Activated gamma-delta T cell treated with anti-CD3 and anti-CD28 coated beads, Interleukin-2, amount 50 U/mL, for 16 hours (primary cell): ENCODE data around the gene CAMP.

ENCODE experiments used
- DNase-seq: peaks from one replicate; pipeline ENCODE4 v3.0.0-alpha.2; 2020; ENCODE audit warnings: low read depth

CAMP gene

DNA sequence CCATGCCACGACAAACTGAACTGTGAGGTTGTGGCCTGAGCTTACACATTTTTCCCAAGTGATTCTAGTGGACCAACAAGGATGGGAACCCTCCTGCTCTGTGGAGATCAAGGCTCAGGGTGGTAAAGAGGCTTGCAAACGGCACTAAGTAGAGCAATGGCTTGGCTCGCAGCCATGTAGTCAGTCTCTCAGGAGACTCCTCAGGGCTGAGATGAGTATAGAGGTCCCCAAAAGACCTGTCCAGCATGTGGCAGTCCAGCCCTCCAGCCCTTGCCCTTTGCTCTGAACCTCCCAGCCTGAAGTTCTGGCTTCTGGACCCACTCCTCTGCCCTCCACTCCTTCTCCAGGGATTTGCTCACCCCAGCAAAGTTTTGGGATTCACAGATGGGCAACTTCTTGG is 8.3 kb upstream of the CAMP start:
- no peak for DNase-seq

DNA sequence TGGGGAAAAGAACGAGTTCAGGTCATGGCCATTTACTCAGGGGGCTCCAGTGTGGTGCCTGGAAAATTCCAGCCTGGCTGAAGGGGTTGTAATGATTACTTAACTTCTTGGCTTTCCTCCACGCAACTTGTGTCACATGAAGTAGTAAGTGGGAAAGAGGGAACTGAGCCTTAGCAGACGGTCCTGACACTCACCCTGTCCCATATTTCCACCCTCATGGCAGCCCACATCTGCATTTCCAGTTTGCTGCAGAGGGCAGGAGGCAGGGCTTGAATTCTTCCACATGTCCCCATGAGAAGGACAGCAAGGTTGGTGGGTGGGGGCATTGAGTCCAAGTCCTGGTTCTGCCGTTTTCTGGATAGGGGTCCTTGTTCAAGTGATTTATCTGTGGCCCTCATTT is 7.8 kb upstream of the CAMP start:
- DNase-seq: no peak

DNA sequence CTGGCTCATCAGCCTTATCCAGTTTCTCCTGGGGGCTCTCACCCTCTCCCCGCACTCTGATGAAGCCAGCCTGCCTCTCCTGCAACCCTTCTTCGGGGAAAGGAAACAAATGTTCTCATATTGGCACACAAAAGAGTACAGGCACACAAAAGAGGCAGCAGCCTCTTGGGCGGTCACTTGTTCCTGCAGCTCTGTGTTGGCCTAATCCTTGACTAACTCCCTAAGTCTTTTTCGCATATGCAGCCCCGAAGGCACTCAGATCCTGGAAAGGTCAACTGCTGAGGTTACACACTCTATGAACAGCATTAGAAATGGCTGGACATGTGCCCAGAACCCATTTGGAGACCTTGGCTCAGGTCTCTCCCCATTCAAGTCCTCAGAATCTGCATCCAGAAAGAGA is 7.4 kb upstream of the CAMP start:
- DNase-seq: no peak

DNA sequence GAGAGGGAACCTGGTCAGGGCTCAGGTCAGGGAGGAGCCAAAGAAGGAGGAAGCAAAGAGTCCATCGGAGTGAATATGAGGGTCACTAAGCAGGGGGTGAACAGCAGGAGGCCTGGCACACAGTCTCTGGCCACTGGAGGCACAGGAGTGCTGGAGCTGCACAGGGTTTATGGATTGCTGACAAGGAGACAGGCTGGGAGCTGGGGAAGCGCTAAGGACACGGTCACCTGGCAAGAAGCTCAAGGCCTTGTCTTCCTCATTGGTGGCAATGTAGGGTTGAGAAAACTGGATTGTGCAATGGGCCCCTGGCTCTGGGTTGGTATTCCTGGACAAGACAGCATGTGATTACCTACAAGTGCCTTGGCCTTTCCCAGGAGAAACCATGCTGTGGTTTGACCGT is 5.8 kb upstream of the CAMP start:
- DNase-seq: no peak

DNA sequence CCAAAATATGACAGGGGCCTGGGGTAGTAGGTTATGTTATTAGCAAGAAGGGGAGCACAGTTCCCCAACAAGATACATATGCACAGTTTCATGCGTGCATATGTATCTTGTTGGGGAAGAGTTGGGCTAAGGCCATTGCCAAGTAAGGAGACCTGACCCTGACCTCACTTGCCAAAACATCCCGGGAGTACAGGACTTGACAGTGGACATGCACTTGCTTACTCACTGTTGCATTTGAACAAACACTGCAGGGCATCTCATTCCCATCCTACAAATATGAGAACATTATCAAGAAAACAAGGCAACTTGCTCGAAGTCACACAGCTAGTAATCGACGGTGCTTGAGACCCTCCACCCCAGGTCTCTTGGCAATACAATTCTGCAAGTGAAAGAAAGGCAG is 4.8 kb upstream of the CAMP start:
- no peak for DNase-seq

DNA sequence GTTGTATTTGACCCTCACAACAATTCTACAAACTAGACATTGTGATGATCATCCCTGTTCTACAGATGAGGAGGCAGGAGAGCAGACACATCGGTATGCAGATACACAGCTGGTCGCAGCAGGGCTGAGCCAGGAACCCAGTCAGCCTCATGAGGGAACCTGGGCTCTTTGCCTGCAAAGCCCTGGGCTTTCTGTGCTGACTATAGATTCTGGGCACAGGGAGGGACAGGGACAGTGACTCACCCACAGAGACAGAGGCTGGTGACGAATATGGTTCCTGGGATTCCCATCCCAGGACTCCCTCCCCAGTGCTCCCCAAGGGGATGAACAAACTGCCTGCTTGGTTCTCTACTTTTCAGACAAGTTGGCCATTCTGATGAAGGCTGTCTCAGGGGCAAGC is 3.8 kb upstream of the CAMP start:
- DNase-seq: no peak

DNA sequence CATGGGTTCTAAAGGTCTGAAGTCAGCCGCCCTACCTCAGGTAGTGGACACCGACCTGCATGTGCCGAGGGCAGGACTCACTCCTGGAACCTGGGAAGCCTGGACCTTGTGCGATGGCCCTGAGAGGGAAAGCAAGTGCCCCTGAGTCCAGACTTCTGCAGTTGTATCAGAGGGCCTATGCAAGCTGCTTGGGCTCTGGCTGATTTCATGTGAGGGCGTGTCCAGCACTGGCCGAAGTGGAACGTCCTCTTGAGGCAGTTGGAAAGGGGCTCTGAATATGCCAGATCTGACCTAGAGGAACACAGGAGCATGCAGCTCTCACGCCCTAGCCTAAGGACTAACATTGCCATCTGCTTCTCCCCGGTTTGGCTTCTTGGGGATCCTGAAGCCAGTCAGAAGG is 2.5 kb upstream of the CAMP start:
- no peak for DNase-seq

DNA sequence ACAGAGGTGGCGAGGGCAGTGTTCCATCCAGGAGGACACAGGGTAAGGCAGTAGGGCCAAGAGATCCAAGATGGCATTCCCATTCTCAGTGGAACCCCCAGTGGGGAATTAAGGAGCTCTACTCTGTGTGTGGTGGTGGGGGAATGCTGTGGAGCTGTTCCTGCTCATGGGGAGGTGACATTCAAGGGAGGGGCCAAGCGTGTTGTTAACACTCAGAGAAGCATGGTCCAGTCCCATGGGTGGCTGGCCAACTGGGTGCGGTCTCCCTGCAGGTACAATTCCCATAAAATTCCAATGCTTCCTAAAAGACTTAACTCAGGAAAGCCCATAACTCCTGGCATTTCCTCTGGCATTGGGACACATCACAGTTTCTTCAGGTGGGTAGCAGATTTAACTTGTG is 2.3 kb downstream of the CAMP start:
- DNase-seq: no peak

DNA sequence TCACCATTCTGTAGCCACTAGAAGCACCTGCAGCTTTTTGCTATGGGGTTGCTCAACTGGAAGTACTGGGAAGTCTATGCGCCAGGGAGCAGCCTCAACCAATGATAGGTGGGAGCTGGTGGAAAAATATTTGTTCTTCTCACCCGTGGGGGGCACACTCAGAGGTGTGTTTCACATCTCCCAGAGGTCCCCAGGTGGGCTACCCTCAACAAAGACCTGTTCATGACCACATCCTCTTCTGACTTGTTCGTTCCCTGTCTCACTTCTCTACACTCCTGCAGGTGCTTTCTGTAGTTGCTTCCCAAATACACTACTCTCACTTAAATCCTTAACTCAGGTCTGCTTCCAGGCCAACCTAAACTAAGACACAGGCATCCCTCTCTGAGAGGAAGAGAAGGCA is 3.6 kb downstream of the CAMP start:
- DNase-seq: no peak

DNA sequence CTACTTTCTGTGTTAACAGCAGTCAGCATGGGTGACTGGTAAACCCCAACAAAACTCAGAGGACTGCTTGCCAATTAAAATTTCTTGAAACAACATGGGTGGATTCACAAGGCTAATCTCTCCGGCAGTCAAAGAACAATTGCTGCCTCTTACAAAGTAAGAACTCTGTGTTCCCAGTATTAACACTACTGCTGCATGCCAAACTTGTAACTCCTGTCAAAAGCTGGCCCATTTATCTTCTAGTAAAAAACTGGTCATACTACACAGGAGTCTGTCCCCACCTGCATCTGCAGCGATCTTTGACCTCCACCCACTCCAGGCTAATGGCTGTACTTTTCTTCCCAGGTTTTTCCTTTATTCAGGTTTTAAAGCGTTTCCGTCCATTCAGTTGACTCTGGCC is 8.9 kb downstream of the CAMP start:
- no peak for DNase-seq

DNA sequence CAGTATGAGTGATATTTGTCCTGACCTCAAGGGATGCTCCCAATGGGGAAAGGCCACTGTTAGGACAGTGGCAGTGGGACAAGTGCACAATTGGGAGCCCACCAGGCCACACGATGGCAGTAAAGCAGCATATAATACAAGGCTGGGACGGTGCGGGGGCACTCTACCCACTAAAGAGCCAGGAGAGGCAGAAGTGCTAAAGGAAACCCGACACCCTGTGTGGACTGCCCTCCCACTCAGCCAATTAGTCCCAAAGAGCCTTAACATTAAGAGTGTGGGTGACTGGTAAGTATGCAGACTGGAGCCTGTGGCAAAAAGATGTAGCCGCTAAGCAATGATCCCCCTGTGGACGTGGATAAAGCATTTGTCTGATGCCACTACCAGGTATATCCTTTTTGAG is 9.4 kb downstream of the CAMP start:
- peak; percentile 28 for DNase-seq

DNA sequence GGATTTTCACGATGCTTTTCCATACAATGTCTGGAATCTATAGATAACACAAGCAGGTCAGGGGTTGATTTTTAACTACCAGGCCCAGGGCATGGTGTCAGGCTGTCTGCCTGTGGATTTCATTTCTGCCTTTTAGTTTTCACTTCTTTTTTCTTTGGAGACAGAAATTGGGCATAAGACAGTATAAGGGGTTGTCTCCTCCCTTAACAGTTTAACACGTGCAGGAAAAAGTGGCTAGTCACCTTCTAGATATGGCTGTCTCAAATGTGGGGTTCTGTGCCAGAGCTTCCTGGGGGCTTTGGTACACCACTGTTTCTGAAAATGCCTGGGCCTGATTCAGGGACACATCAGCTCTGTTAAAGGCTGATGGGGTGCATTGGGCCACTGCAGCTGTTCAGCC is 10.2 kb downstream of the CAMP start:
- DNase-seq: no peak

DNA sequence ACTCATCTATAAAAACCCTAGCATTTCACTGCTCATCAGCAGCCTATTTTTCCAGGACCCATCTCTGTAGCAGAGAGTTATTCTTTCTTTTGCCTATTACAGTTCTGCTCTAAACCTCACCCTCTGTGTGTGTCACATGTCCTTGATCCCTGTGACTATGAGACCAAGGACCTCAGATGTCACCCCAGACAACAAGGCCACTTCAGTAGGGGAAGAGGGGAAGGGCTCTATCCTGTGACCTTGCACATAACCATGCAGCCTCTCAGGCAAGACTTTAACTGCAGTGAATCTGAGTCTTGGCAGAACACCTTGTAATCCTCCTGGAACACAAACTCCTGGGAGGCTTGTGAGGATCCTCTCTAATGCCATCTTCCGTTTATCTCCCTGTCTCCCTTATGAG is 13.2 kb downstream of the CAMP start:
- DNase-seq: no peak

DNA sequence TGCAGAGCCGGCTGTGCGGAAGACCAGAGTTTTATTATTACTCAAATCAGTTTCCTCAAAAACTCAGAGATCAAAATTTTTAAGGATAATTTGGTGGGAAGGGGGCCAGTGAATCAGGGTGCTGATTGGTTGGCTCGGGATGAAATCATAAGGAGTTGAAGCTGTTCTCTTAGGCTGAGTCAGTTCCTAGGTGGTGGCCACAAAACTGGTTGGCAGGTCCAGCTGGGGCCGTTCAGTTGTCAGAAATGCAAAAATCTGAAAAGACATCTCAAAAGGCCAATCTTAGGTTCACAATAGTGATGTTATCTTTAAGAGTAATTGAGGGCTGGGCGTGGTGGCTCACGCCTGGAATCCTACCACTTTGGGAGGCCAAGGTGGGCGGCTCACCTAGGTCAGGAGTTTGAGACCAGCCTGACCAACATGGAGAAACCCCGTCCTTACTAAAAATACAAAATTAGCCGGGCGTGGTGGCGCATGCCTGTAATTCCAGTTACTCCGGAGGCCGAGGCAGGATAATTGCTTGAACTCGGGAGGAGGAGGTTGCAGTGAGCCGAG is 15.3 kb downstream of the CAMP start:
- no peak for DNase-seq

DNA sequence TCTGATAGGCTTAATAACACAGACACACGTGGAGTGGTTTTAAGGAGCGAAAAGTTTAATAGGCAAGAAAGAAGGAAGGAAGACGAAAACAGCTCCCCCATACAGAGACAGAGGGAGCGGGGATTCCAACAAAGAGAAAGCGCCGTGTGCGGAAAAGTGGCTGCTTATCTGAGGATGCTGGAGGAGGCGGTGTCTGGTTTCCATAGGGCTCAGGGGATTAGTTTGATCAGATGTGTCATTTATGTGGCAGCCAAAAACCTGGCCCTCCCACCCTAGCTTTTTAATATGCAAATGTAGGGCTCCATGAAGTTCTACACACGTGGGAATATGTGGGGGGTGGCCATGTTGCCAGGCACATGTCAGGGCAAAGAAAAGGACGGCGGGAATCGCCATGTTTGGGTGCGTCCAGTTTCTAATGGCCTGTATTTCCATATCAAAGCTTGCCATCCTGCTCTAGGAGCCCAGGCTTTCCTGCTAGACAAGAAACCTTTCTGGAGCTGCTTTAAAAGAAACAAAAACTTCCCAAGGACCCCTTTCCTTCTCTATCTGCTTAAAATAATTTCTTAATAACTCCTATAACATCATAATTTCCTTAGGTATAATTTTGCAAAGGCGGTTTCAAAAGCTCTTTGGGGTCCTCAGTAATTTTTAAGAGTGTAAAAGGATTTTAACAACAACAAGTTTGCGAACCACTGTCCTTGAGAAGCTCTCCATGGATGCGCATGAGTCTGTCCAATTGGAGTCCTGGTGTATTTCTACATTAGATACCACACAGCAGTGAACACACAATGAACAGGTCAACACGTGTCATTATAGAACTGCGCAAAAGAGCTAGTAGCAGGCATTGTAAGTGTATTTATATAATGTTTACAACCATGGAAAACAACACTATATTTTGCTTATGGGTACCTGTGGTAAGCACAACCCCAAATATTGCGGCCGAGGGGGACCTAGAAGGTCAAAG is 17.0 kb downstream of the CAMP start:
- DNase-seq: no peak

DNA sequence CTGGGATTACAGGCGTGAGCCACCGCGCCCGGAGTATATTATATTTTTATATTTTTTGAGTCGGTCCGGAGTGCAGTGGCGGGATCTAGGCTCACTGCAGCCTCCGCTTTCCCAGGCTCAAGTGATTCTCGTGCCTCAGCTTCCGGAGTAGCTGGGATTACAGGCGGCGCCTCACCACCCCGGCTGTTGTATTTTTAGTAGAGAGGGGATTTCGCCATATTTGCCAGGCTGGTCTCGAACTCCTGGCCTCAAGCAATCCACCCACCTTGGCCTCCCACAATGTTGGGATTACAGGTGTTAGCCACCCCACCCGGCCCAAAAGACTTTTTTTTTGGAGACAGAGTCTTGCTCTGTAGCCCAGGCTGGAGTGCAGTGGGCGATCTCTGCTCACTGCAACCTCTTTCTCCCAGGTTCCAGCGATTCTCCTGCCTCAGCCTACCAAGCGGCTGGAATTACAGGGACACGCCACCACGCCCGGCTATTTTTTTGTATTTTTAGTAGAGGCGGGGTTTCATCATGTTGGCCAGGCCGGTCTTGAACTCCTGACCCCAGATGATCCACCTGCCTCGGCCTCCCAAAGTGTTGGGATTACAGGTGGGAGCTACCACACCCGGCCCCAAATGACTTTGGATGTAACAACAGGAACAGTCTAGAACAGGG is 18.6 kb downstream of the CAMP start:
- DNase-seq: no peak

DNA sequence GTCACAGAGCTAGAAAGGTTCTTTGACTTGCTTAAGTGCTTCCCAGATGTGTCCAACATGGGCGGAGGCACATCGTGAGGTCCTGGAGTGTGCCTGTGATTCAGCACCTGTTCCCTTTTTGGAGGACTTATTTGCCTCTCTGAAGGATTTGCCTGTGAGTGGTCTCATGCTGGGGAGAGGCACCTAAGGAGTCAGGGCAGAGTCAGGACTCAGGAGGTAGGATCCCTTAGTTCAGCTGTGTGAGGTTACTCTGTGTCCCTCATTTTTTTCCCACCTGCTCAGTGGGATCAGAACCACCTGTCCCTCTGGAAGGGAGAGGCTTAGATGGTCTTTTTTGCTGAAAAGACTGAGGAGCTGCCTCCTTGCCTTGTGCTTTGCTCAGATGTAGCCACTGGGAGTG is 20.6 kb downstream of the CAMP start:
- no peak for DNase-seq

DNA sequence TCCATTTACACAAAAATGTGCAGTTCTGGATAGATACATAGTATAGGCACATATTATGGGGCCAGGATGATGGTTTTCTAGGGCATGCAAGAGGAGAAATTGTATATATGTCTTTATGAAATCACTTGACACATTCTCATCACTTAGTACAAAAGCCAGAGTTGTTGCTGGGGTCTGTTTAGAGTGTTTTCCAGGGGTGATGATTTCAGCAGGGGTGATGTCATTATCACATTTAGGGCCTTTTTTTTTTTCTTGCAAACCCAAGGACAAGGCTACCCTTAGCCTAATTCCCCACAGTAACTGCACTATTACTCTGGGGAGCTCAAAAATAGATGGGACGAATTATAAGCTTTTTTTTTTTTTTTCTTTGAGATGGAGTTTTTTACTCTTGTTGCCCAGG is 21.2 kb downstream of the CAMP start:
- DNase-seq: no peak

DNA sequence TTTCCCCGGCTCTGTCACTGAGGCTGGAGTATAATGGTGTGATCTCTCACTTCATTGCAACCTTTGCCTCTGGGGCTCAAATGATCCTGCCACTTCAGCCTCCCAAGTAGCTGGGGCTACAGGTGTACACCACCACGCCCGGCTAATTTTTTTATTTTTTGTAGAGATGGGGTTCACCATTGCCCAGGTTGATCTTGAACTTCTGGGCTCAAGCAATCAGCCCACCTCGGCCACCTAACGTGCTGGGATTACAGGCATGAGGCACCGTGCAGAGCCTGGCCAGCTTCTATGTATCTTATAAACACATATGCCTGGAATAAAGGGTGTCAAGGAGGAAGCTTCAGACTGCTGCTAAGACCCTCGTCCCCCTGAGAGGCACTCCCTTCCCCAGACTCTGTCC is 21.8 kb downstream of the CAMP start:
- no peak for DNase-seq

DNA sequence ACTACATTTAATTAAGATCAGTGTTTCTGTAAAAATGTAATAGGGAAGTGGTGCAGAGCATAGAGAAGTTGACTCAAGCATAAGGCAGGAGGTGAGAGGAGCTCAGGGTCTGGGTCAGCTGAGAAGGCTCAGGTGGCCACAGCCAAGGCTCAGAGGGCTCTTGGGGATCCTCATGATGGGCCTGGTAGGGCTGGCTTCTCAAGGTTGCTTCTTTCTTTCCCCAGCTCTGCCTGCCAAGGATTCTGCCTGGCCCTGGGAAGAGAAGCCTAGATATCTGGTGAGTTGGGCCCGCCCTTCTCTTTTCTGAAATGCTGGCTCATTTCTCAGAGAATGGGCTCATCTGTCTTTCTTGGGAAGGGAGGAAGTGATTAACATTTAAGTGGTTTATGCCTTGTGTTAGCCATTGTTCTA is 24.1 kb downstream of the CAMP start:
- no peak for DNase-seq

DNA sequence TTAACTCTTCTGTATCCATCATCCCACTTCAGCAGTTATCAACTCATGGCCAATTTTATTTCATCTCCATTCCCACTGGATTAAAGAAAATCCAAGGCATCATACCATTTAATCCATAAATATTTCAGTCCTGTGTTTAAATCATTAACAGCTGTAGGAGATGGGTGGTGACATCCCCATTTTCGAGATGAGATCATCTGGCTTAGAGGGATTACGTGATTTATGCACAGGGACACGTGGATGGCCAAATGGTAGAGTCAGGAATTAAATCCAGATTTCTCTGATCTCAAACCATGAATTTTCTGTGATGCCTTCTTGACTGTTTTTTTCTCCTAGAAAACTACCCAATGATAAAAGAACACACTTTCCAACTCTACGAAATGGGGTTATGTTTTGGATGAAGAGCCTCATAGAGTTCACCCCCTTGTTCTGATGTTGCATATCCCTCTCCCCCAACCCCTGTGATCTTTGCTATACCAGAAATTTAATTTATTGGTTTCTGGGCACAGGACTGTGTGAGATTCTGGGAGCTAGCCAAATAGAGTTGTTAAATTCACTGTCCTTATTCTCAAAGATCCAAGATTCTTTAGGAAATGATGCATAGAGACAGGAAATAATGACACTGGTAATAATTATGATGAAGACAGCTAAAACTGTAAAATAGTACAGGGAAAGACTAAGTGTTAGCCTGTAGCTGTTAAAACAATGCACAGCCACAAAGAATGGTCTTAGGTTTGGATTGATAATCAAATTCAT is 25.0 kb downstream of the CAMP start:
- DNase-seq: no peak

DNA sequence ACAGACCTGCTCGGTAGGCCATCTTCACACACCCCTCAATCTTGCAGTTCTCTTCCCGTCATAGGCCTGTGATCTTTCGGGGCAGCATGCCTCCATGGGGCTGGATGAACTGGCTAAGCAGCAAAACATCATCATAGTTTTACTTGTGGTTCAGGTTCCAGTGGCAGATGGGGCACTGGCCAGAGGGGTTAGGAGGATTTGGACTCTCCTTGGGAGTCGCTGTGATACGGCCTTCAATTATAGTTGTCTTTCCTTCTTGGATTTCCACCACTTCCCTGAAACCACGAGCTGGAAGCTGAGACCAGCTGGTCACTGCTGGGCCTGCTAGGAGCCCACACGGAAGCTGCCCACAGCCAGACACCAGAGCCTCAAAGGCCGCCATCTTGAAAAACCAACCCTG is 33.3 kb downstream of the CAMP start:
- no peak for DNase-seq

DNA sequence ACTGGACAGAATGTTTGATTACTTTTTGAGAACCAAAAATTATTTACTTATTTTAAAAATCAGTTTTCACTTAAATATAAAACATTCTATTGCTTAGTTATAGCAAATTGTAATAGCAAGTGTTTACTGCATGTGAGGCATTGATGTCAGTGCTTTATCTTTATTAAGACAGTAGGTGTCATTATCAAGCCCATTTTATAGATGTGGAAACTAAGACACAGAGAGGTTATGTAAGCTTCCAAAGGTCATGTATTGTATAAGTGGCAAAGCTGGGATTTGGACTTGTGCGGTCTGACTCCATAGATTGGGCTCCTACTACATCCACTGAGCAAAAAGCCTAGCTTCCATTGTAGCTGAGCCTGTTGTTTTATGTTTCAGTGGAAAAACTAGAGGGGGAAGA is 35.2 kb downstream of the CAMP start:
- no peak for DNase-seq
